ENCODE results near the gene THRAP3. TPM values are rescaled to one million over a fixed set of nuclear protein-coding genes. Genes with fewer than 3 reads are reported as not detected.
"Not testable (repeated sequence)": the region's sequence is repeated elsewhere in the genome, so short reads cannot be mapped to it uniquely, and the experiment has no call there.

Gene THRAP3, protein sequence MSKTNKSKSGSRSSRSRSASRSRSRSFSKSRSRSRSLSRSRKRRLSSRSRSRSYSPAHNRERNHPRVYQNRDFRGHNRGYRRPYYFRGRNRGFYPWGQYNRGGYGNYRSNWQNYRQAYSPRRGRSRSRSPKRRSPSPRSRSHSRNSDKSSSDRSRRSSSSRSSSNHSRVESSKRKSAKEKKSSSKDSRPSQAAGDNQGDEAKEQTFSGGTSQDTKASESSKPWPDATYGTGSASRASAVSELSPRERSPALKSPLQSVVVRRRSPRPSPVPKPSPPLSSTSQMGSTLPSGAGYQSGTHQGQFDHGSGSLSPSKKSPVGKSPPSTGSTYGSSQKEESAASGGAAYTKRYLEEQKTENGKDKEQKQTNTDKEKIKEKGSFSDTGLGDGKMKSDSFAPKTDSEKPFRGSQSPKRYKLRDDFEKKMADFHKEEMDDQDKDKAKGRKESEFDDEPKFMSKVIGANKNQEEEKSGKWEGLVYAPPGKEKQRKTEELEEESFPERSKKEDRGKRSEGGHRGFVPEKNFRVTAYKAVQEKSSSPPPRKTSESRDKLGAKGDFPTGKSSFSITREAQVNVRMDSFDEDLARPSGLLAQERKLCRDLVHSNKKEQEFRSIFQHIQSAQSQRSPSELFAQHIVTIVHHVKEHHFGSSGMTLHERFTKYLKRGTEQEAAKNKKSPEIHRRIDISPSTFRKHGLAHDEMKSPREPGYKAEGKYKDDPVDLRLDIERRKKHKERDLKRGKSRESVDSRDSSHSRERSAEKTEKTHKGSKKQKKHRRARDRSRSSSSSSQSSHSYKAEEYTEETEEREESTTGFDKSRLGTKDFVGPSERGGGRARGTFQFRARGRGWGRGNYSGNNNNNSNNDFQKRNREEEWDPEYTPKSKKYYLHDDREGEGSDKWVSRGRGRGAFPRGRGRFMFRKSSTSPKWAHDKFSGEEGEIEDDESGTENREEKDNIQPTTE
- total RNA-seq, result 60.1 TPM
- long read RNA-seq, full-length matches to known transcripts, result 1 of 4 reads
- long read RNA-seq, partial matches to known transcripts, result 2 of 4 reads
- long read RNA-seq, other reads (novel, unspliced or antisense), result 1 of 4 reads

DNA sequence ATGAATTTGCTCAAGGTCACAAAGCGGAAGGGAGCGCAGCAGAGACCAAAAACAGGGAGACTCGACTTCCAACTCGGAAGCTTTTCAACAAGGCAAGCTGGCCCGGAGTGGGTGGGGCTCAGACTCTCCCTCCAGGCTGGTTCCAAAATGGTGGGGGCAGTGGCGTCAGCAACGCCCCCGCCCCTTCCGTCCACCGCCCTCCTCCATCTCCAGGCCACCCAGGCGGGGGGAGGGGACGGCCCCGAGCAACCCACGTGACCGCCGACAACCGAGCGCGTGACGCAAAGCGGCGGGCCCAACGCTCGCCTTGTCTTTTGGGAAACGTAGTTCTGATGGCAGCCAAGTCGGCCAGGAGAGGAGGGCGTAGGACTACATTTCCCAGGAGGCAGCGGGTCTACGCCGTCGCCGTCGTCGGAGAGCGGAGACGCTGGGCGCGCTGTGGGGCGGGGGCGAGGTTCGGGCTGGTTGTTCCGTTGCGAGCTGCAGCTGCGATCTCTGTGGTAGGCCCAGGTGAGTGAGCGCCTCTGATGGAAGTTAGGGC, at the start of gene THRAP3:
Gene THRAP3 (plus strand): TSS at position 448 of the 541 bp plus-strand sequence. CDS start 58,121 bp downstream, outside the sequence.
- DNase-seq (ENCODE audit: missing footprints), result peak; percentile 100
- ATAC-seq, result peak; percentile 97
- intact Hi-C loops (cut with DNase I), result loop anchor here (1.0 to 10.0 kb wide), 3 partner anchors 61 to 161 kb away; partner anchors contain the start of genes STK40 and TRAPPC3

DNA sequence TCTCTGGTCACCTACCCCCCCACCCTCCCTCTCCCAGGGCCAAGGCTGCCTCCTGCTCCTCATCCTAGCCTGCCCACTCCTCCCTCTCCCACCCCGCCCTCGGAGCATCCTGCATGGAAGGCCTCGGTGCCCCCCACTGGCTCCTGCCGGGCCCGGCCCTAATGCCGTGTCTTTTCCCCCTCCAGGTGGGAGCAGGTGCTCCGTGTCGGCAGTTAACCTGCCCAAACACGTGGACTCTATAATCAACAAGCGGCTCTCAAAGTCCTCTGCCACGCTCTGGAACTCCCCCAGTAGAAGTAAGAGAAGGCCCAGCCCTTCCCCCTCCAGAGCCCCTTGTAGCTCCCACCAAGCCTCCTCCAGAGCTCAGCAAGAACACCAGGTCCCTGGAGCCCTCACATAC, 49.5 kb upstream of the THRAP3 start:
- intact Hi-C loops (cut with DNase I), result no loop called here
- no peak for ATAC-seq

DNA sequence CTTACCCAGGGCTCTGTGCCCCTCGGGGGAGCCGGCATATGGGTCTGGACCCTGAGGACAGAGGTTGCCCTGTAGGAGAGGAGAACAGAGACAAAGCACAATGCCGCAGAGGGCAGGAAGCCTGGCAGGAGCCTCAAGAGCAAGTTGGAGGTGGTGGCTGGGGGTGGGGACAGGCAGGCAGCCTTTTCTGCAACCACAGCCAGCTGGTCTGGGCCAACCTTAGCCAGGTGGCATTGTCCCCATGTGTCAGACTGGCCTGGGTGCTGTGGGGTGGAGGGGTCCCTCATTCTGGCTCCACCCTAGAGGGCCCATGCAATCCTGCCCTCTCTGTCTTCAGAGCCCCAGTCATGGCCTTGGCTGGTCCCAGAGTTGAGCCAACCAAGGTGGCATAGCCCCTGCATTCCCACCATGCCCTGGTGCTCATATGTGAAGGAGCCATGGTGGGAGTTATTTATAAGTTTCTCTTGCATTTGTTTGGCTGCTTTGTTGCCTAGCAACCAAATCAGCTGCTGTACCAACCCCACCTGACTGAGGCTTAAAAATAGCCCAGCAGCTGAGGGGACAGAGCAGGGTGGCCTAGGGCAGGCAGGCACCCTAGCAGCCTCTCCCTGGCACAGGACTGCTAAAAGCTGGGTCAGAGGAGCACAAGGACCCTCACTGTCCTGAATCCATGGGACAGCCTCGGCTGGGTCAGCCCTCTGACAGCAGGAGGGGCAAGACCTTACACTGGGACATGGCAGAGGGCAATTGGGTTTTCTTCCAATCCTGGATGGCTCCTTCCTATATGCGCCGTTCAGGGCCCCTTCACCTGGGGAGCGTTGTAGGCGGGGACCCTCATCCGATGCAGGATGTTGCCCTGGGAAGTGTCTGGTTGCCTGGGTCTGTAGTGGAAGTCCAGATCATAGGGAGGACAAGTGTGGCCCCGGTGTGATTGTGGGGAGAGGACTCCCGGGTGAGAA, 48.8 kb upstream of the THRAP3 start:
- intact Hi-C loops (cut with DNase I), result loop anchor here (2.0 kb wide), 1 partner anchor 21 kb away; no protein-coding TSS in a partner anchor
- ATAC-seq, result peak; percentile 83
- peak; percentile 71 for DNase-seq (ENCODE audit: missing footprints)

More for the DNA sequence above, 49.5 kb upstream of the THRAP3 start:
- DNase-seq (ENCODE audit: missing footprints), result no peak

DNA sequence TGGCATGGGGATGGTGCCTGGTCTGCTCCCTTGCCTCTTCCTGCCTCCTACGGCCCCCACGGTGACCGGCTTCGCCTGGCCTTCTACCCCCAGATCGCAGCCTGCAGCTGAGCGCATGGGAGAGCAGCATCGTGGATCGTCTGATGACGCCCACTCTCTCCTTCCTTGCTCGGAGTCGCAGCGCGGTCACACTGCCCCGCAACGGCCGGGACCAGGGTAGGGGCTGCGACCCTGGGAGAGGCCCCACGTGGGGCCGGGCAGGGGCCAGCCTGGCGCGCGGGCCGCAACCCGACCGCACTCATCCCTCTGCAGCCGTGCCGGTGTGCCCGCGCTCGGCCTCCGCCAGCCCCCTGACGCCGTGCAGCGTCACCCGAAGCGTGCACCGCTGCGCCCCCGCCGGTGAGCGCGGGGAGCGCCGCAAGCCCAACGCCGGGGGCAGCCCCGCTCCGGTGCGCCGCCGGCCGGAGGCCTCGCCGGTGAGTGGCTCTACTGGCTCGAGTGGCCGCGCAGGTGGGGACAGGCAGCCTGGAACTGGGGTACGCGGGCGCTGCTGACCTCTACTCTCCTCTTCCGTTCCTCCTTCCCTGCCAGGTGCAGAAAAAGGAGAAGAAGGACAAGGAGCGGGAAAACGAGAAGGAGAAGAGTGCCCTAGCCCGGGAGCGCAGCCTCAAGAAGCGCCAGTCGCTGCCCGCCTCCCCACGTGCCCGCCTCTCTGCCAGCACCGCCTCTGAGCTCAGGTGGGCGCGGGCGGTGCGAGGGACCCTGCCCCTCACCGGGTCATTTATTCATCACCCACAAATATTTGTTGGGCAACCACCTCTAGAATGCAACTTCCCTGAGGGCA, 47.9 kb upstream of the THRAP3 start:
- ATAC-seq (peak; percentile 45), DNase-seq (ENCODE audit: missing footprints) (no peak)
- intact Hi-C loops (cut with DNase I), result loop anchor here (2.0 kb wide), 1 partner anchor 22 kb away; no protein-coding TSS in a partner anchor

DNA sequence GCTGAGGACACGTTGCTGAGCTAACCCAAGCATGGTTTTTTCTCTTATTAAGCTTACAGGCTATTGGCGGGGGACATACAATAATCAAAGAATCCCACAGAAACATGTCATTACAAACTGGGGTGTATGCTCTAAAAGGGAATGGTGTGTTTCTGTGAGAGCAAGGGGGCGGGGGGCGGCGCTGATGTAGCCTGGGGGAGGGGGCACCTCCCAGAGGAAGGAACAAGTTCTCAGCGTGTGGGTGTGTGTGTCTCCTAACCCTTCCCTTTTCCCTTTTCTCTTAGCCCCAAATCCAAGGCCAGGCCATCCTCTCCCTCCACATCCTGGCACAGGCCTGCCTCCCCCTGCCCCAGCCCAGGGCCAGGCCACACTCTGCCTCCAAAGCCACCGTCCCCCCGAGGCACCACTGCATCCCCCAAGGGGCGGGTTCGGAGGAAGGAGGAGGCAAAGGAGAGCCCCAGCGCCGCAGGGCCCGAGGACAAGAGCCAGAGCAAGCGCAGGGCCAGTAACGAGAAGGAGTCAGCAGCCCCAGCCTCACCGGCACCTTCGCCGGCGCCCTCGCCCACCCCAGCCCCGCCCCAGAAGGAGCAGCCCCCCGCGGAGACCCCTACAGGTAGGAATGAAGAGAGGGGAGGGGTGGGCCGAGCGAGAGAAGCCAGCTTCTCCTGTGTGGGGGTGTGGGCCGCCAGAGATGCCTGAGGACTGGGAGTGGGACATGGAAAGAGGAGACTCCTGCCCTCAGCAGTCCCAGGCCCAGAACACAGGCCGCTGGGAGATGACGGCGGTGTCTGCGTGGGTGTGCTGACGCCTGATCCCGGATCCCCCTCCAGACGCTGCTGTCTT, 46.4 kb upstream of the THRAP3 start:
- intact Hi-C loops (cut with DNase I), result loop anchor here (2.0 kb wide), 1 partner anchor 23 kb away; no protein-coding TSS in a partner anchor
- DNase-seq (ENCODE audit: missing footprints) (no peak), ATAC-seq (no peak)

DNA sequence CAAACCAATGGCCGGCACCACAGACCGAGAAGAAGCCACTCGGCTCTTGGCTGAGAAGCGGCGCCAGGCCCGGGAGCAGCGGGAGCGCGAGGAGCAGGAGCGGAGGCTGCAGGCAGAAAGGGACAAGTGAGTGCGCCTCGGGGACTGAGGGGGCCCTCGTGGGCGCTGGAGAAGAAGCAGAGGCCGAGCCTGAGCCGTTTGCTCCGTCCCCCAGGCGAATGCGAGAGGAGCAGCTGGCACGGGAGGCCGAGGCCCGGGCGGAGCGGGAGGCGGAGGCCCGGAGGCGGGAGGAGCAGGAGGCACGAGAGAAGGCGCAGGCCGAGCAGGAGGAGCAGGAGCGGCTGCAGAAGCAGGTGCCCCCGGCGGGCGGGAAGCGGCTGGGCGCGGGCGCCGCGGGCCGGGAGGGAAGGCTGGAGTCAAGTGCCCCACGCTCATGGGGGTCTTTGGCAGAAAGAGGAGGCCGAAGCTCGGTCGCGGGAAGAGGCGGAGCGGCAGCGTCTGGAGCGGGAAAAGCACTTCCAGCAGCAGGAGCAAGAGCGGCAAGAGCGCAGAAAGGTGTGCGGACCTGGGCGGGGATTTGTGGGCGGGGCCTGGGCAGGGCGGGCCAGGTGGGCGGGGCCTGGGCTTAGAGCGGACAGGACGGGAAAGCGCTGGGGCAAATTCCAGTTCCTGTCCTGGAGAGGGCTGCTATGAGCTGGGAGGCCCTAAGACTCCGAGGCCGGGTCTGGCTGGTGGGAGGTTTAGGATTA, 45.6 kb upstream of the THRAP3 start:
- no peak for DNase-seq (ENCODE audit: missing footprints)
- peak; percentile 17 for ATAC-seq

DNA sequence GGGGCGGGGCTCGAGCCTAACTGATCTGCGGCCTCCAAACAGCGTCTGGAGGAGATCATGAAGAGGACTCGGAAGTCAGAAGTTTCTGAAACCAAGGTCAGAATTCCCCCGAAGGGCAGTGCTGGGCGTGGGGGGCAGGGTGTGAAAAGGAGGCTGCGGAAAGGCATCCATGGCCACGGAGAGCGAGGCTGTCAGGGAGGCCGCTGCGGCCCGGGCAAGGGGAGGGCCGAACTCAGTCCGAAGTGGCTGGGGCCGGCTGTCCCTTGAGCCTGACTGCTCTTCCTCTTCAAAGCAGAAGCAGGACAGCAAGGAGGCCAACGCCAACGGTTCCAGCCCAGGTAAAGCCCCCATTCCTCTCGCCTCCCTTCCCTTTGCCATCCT, 45.0 kb upstream of the THRAP3 start:
- ATAC-seq, result no peak
- DNase-seq (ENCODE audit: missing footprints), result no peak
- intact Hi-C loops (cut with DNase I), result no loop called here

More for the DNA sequence above, 45.6 kb upstream of the THRAP3 start:
- intact Hi-C loops (cut with DNase I), result no loop called here

DNA sequence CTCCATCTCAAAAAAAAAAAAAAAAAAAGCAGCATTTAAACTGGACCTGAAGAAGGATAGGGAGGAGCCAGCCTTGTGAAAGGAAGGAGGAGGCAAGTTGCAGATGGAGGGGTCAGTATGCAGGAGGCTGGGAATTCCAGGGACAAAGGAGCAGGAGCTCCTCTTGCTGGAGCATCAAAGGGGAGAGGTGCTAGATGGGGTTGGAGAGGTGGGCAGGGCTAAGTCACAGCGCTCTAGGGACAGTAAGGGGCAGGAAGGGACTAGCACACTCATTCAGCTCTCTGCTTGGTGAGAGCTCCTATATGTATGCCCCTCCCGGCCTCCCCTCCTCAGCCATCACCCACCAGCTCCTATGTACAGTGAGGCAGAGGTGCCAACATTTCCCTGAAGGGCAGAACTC, 41.5 kb upstream of the THRAP3 start:
- intact Hi-C loops (cut with DNase I), result no loop called here

DNA sequence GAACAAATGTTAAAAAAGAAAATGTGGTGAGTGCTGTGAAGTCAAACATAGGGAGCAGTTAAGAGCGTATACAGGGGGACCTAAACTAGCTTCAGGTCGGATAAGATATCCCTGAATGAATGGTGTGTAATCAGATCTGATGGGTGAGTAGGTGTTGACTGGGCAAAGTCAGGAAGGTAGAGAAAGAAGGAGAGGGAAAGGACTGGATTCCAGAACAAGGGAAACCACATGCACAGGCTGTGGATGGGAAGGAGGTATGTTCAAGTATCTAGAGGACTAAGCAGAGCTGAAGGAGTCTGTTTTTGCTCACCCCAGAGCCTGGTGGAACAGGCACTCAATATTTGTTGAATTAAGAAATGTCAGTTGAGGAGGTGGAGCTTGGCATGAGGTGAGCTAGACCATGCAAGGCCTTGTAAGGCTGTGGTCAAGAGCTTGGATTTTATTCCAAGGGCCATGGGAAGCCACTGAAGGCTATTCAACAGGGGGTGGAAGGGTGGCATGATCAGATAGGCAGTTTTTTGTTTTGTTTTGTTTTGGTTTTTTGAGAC, 40.9 kb upstream of the THRAP3 start:
- DNase-seq (ENCODE audit: missing footprints), result no peak
- no peak for ATAC-seq
- intact Hi-C loops (cut with DNase I), result no loop called here

More for the DNA sequence above, 41.5 kb upstream of the THRAP3 start:
- DNase-seq (ENCODE audit: missing footprints) (no peak), ATAC-seq (no peak)

DNA sequence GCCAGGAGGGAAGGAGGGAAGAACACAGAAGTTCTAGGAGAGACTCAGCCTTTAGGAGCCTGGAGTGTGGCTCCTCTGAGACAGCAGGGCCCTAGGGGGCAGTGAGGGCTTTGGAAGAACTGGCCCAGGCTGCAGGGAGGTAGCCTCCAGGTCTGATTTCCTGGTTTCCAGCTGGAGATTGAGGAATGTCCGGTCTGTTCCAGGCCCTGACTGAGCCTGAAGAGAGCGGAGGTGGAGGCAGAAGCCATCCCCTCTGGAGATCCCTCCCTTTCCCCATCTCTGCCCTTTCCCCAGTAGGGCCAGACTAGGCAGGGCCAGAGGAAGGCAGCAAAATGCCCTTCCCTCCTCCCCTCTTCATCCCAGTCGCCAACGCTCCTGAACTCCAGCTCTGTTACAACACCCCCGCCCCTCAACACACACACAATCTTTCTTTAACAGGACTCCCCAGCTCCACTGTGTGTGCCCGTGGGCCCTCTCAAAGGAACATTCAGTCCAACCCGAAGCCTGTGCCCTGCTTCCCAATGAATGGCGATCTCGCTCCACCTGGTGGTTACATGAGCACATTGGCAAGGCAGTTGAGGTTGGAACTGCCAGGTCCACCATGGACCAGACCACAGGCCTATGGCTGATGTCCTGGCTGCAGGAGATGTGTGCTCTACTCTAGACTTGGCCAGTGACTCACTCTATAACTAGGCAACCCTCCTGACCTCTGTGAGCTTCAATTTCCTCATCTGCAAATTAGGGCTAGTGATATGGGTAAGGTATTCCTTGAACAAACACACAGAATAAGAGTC, 36.2 kb upstream of the THRAP3 start:
- DNase-seq (ENCODE audit: missing footprints), result peak; percentile 91
- peak; percentile 94 for ATAC-seq
- intact Hi-C loops (cut with DNase I), result loop anchor here (1.0 to 2.0 kb wide), 2 partner anchors 39 to 87 kb away; partner anchors contain the start of gene TRAPPC3

DNA sequence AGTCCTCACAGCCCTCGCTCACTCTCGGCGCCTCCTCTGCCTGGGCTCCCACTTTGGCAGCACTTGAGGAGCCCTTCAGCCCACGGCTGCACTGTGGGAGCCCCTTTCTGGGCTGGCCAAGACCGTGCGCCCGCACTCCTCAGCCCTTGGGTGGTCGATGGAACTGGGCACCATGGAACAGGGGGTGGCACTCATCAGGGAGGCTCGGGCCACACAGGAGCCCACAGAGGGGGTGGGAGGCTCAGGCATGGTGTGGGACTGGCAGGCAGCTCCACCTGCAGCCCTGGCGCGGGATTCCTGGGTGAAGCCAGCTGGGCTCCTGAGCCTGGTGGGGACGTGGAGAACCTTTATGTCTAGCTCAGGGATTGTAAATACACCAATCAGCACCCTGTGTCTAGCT, 27.4 kb upstream of the THRAP3 start:
- ATAC-seq; DNase-seq (ENCODE audit: missing footprints); intact Hi-C loops (cut with DNase I): not testable (repeated sequence)

DNA sequence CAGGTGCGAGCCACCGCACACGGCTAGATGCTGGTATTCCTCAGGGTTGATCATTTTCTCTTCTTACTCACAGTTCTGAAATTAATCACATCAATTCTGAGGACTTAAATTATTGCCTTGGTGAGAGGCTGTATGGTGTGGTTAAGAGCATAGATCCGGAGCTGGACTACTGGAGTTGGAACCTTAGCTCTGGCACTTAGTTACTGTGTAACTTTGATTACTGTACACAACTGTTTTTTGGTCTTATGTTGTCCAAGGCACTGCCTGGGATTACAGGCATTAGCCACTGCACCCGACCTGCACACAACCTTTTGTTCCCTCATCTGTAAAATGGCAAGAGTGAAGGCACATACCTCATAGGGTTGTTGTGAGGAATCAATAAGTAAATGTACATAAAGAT, 25.6 kb upstream of the THRAP3 start:
- ATAC-seq, result no peak
- intact Hi-C loops (cut with DNase I), result no loop called here
- no peak for DNase-seq (ENCODE audit: missing footprints)

DNA sequence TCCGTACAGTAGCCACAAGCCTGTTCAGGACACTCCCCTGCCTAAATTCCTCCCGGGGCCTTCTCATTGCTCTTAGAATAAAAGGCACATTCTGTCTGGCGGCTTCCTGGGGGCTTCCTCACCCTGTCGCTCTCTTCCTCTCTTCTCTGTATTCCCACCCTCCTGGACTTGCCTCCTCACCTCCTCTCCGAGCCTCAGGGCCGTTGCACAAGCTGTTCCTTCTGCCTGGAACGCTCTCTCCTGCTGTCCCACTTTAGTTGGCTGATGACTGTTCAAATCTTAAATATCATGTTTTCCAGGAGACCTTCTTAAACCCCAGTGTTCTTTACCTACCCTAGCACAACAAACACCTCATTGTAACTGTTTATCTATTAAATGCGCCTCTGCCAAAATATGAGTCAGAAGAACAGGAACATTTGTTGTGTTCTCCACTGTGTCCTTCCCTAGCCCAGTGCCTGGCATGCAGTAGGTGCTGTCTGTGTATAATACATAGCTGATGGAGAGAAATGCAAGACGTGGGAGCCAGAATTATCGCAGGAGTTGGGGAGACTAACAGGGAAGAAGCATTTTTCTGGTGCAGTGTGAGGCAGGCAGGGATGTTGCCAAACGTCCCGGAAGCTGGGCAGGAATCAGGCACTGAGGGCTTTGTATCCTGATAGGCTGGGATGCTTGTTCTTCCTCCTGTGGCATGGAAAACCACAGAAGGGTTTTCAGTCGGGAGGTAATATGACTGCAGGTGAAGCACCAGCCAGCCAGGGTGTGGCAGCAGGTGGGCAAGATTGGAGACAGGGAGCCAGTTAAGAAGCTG, 24.1 kb upstream of the THRAP3 start:
- ATAC-seq, result peak; percentile 56
- intact Hi-C loops (cut with DNase I), result loop anchor here (5.0 kb wide), 1 partner anchor 82 kb away; no protein-coding TSS in a partner anchor
- DNase-seq (ENCODE audit: missing footprints), result no peak

All from Right ventricle myocardium inferior (tissue), 1 donor.